ENCODE results near the gene CHCHD4. TPM values are rescaled to one million over a fixed set of nuclear protein-coding genes. Genes with fewer than 3 reads are reported as not detected.

The CHCHD4 gene
- total RNA-seq, 1 donor = 10.8 TPM

DNA sequence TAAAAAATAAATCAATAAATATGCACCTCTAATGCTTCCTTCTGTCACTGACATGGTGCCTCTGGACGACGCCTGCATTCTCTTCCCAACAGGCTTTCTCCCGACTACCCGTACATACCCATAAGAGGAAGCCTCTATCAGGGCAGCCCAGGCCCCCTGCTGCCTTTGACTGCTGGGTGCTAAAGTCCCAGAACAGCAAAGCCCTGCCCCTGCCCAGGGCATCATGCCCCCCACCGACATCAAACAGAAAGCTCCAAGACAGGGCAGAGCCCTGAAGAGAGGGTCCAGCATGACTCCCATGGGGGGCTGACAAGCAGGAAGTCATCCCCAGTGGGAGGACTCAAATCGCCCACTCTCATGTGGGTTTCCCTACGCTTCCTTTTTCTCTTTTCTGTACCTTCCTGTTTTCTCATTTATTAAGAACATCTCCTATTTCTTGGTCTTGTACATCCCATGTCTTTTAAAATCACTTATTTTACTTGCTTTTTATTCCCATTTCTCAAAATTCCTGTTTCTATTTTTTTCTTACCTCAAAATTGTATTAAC is 30.3 kb upstream of the CHCHD4 start:
- TF ChIP-seq, protein P1, sequence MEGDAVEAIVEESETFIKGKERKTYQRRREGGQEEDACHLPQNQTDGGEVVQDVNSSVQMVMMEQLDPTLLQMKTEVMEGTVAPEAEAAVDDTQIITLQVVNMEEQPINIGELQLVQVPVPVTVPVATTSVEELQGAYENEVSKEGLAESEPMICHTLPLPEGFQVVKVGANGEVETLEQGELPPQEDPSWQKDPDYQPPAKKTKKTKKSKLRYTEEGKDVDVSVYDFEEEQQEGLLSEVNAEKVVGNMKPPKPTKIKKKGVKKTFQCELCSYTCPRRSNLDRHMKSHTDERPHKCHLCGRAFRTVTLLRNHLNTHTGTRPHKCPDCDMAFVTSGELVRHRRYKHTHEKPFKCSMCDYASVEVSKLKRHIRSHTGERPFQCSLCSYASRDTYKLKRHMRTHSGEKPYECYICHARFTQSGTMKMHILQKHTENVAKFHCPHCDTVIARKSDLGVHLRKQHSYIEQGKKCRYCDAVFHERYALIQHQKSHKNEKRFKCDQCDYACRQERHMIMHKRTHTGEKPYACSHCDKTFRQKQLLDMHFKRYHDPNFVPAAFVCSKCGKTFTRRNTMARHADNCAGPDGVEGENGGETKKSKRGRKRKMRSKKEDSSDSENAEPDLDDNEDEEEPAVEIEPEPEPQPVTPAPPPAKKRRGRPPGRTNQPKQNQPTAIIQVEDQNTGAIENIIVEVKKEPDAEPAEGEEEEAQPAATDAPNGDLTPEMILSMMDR (IDR thresholded peaks at IDR 0.05; ENCODE audit: insufficient read depth, low read depth, low read length) = no peak
- H3K4me3 ChIP-seq (ENCODE audit: low read depth, low read length) = no peak overlapping the region
- no peak for DNase-seq (ENCODE audit: low read depth)

DNA sequence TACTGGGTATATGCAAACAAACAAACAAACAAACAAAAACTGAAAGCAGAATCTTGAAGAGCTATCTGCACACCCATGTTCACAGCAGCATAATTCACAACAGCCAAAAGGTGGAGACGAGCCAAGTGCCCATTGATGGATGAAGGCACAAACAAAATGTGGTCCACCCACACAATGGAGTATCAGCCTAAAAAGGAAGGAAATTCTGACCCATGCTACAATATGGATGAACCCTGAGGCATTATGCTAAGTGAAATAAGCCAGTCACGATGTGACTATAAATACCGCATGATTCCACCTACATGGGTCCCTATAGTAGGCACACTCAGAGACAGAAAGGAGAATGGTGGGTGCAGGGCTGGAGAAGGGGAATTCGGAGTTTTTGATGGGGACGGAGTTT is 29.6 kb upstream of the CHCHD4 start:
- no peak for DNase-seq (ENCODE audit: low read depth)
- H3K4me3 ChIP-seq (ENCODE audit: low read depth, low read length) = no peak overlapping the region
- TF ChIP-seq, protein P1 (IDR thresholded peaks at IDR 0.05; ENCODE audit: insufficient read depth, low read depth, low read length) = no peak

DNA sequence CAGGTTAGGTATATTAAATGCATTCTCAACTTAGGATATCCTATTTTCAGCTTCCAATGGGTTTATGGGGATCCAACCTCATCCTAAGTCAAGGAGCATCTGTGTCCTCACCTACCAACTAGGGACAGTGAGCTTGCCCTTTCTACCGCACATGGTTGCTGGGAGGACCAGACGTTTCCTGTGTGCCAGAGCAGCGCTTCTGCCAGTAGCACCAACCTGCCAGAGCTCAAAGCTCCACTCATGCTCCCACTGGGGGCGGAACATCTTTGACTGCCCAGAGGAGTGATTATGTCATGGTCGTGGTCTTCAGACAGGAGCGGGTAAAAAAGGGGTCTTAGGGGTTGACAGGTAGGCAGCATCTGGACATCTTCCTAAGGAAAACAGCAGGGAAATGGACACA is 29.0 kb upstream of the CHCHD4 start:
- no peak overlapping the region for H3K4me3 ChIP-seq (ENCODE audit: low read depth, low read length)
- TF ChIP-seq, protein P1 (IDR thresholded peaks at IDR 0.05; ENCODE audit: insufficient read depth, low read depth, low read length) = no peak
- DNase-seq (ENCODE audit: low read depth) = no peak

DNA sequence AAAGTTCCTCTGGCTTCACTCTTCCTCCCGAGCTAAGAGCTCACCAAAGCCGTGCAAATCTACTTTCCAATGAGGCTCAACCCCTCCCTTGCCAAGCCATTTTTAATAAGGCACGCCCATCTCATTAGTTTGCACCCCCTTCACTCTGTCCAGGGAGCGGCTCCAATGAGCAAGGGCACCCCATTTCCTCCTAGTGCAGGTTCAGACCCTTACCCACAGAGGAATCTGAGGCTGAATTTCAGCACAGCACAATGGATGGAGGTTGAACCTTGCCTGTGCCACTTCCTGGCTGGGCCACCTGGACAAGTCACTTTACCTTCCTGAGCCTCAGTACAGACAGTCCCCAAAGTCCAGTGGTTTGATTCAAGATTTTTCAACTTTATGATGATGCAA is 28.3 kb upstream of the CHCHD4 start:
- TF ChIP-seq, protein P1 (IDR thresholded peaks at IDR 0.05; ENCODE audit: insufficient read depth, low read depth, low read length) = no peak
- no peak overlapping the region for H3K4me3 ChIP-seq (ENCODE audit: low read depth, low read length)
- no peak for DNase-seq (ENCODE audit: low read depth)

DNA sequence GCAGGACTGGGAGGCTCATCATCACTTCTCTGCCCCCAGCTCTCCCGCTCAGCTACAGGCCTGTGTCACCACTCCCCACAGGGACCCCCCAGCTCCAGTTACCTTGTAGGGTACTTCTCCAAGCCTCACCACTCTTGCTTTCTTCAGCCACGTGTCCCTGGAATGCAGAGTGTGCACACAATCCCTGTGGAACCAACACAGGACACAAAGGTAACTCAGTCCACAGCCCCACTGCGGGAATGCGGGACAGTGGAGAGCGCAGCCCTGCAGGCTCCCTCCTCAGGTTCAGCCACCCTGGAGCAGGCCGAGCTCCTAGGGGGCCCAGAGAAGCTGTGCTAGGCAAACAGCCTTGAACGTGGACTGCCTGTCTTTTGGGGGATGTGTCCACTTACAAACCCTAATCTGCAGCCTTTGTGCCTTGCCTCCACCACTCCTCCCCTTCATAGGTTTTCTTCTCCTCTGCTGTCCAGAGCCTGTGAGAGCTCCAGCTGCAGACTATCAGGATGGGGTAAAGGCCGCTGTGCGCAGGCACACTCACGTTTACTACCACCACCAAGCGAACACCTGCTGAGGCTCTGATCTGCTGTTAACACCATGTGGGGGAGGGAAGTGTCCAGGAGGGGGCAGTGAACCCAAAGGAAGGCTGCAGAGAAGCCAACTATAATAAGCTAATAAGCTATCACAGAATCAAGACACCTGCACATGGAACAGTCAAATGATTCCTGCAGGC is 27.7 kb upstream of the CHCHD4 start:
- no peak for DNase-seq (ENCODE audit: low read depth)
- TF ChIP-seq, protein P1 (IDR thresholded peaks at IDR 0.05; ENCODE audit: insufficient read depth, low read depth, low read length) = peak; percentile 33
- H3K4me3 ChIP-seq (ENCODE audit: low read depth, low read length) = no peak overlapping the region

DNA sequence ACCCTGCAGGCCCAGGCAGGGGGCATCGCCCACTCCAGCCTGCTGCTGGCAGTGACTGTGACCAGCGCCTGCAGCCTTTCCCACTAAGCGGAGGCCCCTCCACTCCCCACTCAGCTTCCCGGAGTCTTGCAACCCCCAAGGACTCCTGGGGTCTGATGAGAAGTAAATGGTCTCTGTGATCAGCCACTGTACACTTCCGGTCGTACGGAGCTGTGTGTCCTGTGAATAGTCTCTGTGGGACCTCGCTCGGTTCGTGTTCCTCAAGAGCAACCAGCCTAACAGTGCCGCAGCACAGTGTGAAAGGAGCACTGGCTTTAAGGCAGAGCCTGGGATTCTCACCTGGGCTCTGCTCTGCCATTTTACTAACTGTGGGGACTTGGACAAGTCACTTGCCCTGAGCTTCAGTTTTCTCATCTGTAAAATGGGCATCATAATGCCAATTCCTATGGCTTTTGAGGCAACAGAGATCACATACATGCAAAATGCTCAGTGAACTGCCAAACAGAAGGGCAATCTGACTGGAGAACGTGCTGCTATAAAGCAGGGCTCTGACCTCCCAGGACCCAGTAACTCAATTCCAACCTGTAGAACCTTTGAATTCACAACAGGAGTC is 26.9 kb upstream of the CHCHD4 start:
- H3K4me3 ChIP-seq (ENCODE audit: low read depth, low read length) = no peak overlapping the region
- TF ChIP-seq, protein P1 (IDR thresholded peaks at IDR 0.05; ENCODE audit: insufficient read depth, low read depth, low read length) = no peak
- no peak for DNase-seq (ENCODE audit: low read depth)

Data from fibroblast of villous mesenchyme (primary cell).